Measurements from ENCODE around the gene UHRF2. TPM values are rescaled to one million over a fixed set of nuclear protein-coding genes. Genes with fewer than 3 reads are reported as not detected.

UHRF2 gene
- polyA plus RNA-seq, 1 of the 3 experiments (the other 2 are of a cell fraction): 24.1 TPM

GRCh38 chr9:6410633-6411032, 2.4 kb upstream of the UHRF2 start:
- no peaks in the 10 kb centered on the region for H3K9me3 ChIP-seq
- H2AFZ ChIP-seq (ENCODE audit: low read depth): no peak overlapping the region
- no peak for DNase-seq
- H3K4me2 ChIP-seq: no peak overlapping the region
- H4K20me1 ChIP-seq (ENCODE audit: insufficient read depth): peaks cover 14% of the 10 kb centered on the region
- H3K9me2 ChIP-seq: no peaks in the 10 kb centered on the region
- CTCF ChIA-PET: no interaction called here
- H3K27ac ChIP-seq (ENCODE audit: low read depth in 2 of 2, low read length in 1 of 2): no peak overlapping the region
- peaks cover 0 to 8% of the 10 kb centered on the region in 2 experiments; a peak in 2 of 4 replicates for H3K4me1 ChIP-seq (ENCODE audit: control insufficient read depth in 1 of 2, insufficient read depth in 2 of 2, low read depth in 1 of 2, low read length in 1 of 2)
- H3K4me3 ChIP-seq (ENCODE audit: low read depth in 2 of 2, low read length in 1 of 2): no peak overlapping the region
- POLR2A ChIA-PET: no interaction called here
- WGBS (ENCODE audit: low lambda C conversion rate): 87% methylated on average over 4 of the region's 4 CpGs
- peaks cover 26% of the 10 kb centered on the region for H3K79me2 ChIP-seq (ENCODE audit: insufficient read depth)
- TF ChIP-seq GABPA (IDR thresholded peaks at IDR 0.05; ENCODE audit: low read depth): no peak
- no peak for TF ChIP-seq IRF3 (IDR thresholded peaks at IDR 0.05; ENCODE audit: low read depth, low read length)
- TF ChIP-seq FOXJ3 (CRISPR knock-in tag; IDR thresholded peaks at IDR 0.05): no peak
- no peak for TF ChIP-seq MEF2A (IDR thresholded peaks at IDR 0.05; ENCODE audit: borderline replicate concordance, low read depth)
- no peak for TF ChIP-seq USF2 (IDR thresholded peaks at IDR 0.05; ENCODE audit: borderline replicate concordance, low read depth, low read length)
- no peak for TF ChIP-seq TAF1 (IDR thresholded peaks at IDR 0.05; ENCODE audit: borderline replicate concordance, low read depth, low read length)
- TF ChIP-seq POLR2AphosphoS5 (IDR thresholded peaks at IDR 0.05; ENCODE audit: low read depth, low read length): no peak
- TF ChIP-seq ZBTB33 (IDR thresholded peaks at IDR 0.05; ENCODE audit: borderline replicate concordance, low read depth): no peak
- no peak for TF ChIP-seq PBX3 (IDR thresholded peaks at IDR 0.05)
- TF ChIP-seq JUND (IDR thresholded peaks at IDR 0.05): no peak
- TF ChIP-seq RCOR1 (IDR thresholded peaks at IDR 0.05; ENCODE audit: low read length): no peak
- no peak overlapping the region for H3K9ac ChIP-seq
- no peaks in the 10 kb centered on the region for H3K36me3 ChIP-seq (replicated peaks in 1 of 2; ENCODE audit: control insufficient read depth in 1 of 2, insufficient read depth in 2 of 2, low read length in 1 of 2)
- H3F3A ChIP-seq (replicated peaks; ENCODE audit: insufficient read depth): peaks cover 24% of the 10 kb centered on the region
- H3K27me3 ChIP-seq (ENCODE audit: insufficient read depth): no peaks in the 10 kb centered on the region

Measured in SK-N-SH (cell line).